HEK293 (cell line): Measurements from ENCODE around the gene MEG3.
A peak's percentile ranks its signal among the peaks of the same experiment; 100 is the strongest.

Source experiments
- CTCF ChIA-PET: fragments of 350-600 bp; formaldehyde crosslinking; extraction: SDS; loops from one replicate; lab custom pipeline; 2021; ENCODE audit warnings: antibody characterized with exemption; lab: Yijun Ruan, JAX
- POLR2A ChIA-PET: fragments of 300-600 bp; formaldehyde crosslinking; extraction: SDS; loops from one replicate; lab custom pipeline; 2020; ENCODE audit warnings: antibody characterized with exemption, inconsistent platforms; lab: Yijun Ruan, JAX
- H3K27ac ChIP-seq: fragments of 200-500 bp; sonication (Bioruptor generic); 2 replicates; pipeline ENCODE4 v1.5.1; 2014; ENCODE audit warnings: low read depth, low read length, control low read depth, inconsistent platforms; ENCODE audit errors: extremely low read depth
- H3K36me3 ChIP-seq, 2 experiments: fragments of 200-500 bp in 1 of 2; sonication (Bioruptor generic) in 1 of 2; 1 replicate in 1 of 2; 2 replicates in 1 of 2; pipeline ENCODE4 v1.5.1; 2014 to 2017; ENCODE audit warnings: inconsistent platforms in 2 of 2, low read length in 2 of 2; ENCODE audit not compliant: control insufficient read depth in 2 of 2, insufficient read depth in 1 of 2
- H3K4me1 ChIP-seq: fragments of 200-500 bp; sonication (Bioruptor generic); 2 replicates; pipeline ENCODE4 v1.5.1; 2014; ENCODE audit warnings: mild to moderate bottlenecking, low read length, inconsistent platforms; ENCODE audit not compliant: control insufficient read depth, insufficient read depth
- H3K4me3 ChIP-seq: 2 replicates; pipeline ENCODE4 v1.5.1; 2011; ENCODE audit warnings: low read depth, mild to moderate bottlenecking, control low read depth, low read length, moderate library complexity
- H3K9me3 ChIP-seq: fragments of 200-500 bp; sonication (Bioruptor generic); 2 replicates; pipeline ENCODE4 v1.5.1; 2014; ENCODE audit warnings: low read depth, low read length, inconsistent platforms; ENCODE audit not compliant: control insufficient read depth, insufficient read depth
- YY2 ChIP-seq: fragments of 450-650 bp; formaldehyde crosslinking; IDR thresholded peaks from 2 replicates; pipeline ENCODE4 v1.5.1; 2016; ENCODE audit warnings: missing biosample characterization, missing genetic modification characterization
- ZBTB1 ChIP-seq: fragments of 450-650 bp; formaldehyde crosslinking; IDR thresholded peaks from 2 replicates; pipeline ENCODE4 v1.5.1; 2016; ENCODE audit warnings: missing biosample characterization, missing genetic modification characterization
- ZBTB21 ChIP-seq: fragments of 450-650 bp; formaldehyde crosslinking; IDR thresholded peaks from 2 replicates; pipeline ENCODE4 v1.5.1; 2017; ENCODE audit warnings: missing biosample characterization, missing genetic modification characterization
- ZFP37 ChIP-seq: fragments of 450-650 bp; formaldehyde crosslinking; IDR thresholded peaks from 2 replicates; pipeline ENCODE4 v1.5.1; 2016; ENCODE audit warnings: missing biosample characterization, missing genetic modification characterization
- ZNF10 ChIP-seq: fragments of 450-650 bp; formaldehyde crosslinking; IDR thresholded peaks from 2 replicates; pipeline ENCODE4 v1.5.1; 2017; ENCODE audit warnings: missing biosample characterization, missing genetic modification characterization
- ZNF140 ChIP-seq: fragments of 450-650 bp; formaldehyde crosslinking; IDR thresholded peaks from 2 replicates; pipeline ENCODE4 v1.5.1; 2016; ENCODE audit warnings: missing biosample characterization, missing genetic modification characterization
- ZNF2 ChIP-seq: fragments of 450-650 bp; formaldehyde crosslinking; IDR thresholded peaks from 2 replicates; pipeline ENCODE4 v1.5.1; 2016; ENCODE audit warnings: missing biosample characterization, missing genetic modification characterization
- ZNF223 ChIP-seq: fragments of 450-650 bp; formaldehyde crosslinking; IDR thresholded peaks from 2 replicates; pipeline ENCODE4 v1.5.1; 2016; ENCODE audit warnings: missing biosample characterization, missing genetic modification characterization
- ZNF341 ChIP-seq: fragments of 450-650 bp; formaldehyde crosslinking; IDR thresholded peaks from 2 replicates; pipeline ENCODE4; 2016; ENCODE audit warnings: low read depth, missing biosample characterization, missing genetic modification characterization
- ZNF423 ChIP-seq: fragments of 450-650 bp; formaldehyde crosslinking; IDR thresholded peaks from 2 replicates; pipeline ENCODE4 v1.5.1; 2016; ENCODE audit warnings: missing biosample characterization, missing genetic modification characterization
- ZNF501 ChIP-seq: fragments of 450-650 bp; formaldehyde crosslinking; IDR thresholded peaks from 2 replicates; pipeline ENCODE4 v1.5.1; 2016; ENCODE audit warnings: missing biosample characterization, missing genetic modification characterization
- ZNF560 ChIP-seq: fragments of 450-650 bp; formaldehyde crosslinking; IDR thresholded peaks from 2 replicates; pipeline ENCODE4 v1.5.1; 2017; ENCODE audit warnings: missing biosample characterization, missing genetic modification characterization, borderline replicate concordance
- ZNF626 ChIP-seq: fragments of 450-650 bp; sonication (Bioruptor Pico); formaldehyde crosslinking; IDR thresholded peaks from 2 replicates; pipeline ENCODE4 v1.5.1; 2018; ENCODE audit warnings: missing biosample characterization, missing genetic modification characterization, inconsistent platforms
- TF ChIP-seq, protein P1 (sequence below): fragments of 450-650 bp; formaldehyde crosslinking; IDR thresholded peaks from 2 replicates; pipeline ENCODE4 v1.5.1; 2016; ENCODE audit warnings: missing biosample characterization, missing genetic modification characterization, low read depth
- TF ChIP-seq, protein P2 (sequence below): fragments of 450-650 bp; formaldehyde crosslinking; IDR thresholded peaks from 2 replicates; pipeline ENCODE4 v1.5.1; 2017; ENCODE audit warnings: missing biosample characterization, missing genetic modification characterization
- TF ChIP-seq, protein P3 (sequence below): fragments of 450-650 bp; formaldehyde crosslinking; IDR thresholded peaks from 2 replicates; pipeline ENCODE4 v1.5.1; 2016; ENCODE audit warnings: missing biosample characterization, missing genetic modification characterization
- TF ChIP-seq, protein P4 (sequence below): fragments of 450-650 bp; formaldehyde crosslinking; IDR thresholded peaks from 2 replicates; pipeline ENCODE4 v1.5.1; 2017; ENCODE audit warnings: missing biosample characterization, missing genetic modification characterization

Gene MEG3

DNA sequence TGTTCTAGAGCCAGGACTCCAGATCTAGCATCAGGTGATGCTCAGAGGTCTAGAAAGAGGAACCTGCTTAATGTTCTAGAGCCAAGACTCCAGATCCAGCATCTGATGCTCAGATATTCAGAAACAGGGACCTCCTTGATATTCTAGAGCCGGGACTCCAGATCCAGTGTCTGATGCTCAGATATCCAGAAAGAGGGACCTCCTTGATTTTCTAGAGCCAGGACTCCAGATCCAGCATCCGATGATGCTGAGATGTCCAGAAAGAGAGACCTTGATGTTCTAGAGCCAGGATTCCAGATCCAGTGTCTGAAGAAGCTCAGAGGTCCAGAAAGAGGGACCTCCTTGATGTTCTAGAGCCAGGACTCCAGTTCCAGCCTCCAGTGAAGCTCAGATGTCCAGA is 36.9 kb downstream of the MEG3 start:
- H3K36me3 ChIP-seq, result no peaks in the 10 kb centered on the region
- H3K4me1 ChIP-seq, result no peaks in the 10 kb centered on the region
- TF ChIP-seq ZBTB1 (tag by site-specific recombination) (no peak), ZNF341 (tag by site-specific recombination) (no peak), ZFP37 (tag by site-specific recombination) (no peak), ZNF140 (tag by site-specific recombination) (no peak), ZNF501 (tag by site-specific recombination) (no peak)
- TF ChIP-seq, protein P1, sequence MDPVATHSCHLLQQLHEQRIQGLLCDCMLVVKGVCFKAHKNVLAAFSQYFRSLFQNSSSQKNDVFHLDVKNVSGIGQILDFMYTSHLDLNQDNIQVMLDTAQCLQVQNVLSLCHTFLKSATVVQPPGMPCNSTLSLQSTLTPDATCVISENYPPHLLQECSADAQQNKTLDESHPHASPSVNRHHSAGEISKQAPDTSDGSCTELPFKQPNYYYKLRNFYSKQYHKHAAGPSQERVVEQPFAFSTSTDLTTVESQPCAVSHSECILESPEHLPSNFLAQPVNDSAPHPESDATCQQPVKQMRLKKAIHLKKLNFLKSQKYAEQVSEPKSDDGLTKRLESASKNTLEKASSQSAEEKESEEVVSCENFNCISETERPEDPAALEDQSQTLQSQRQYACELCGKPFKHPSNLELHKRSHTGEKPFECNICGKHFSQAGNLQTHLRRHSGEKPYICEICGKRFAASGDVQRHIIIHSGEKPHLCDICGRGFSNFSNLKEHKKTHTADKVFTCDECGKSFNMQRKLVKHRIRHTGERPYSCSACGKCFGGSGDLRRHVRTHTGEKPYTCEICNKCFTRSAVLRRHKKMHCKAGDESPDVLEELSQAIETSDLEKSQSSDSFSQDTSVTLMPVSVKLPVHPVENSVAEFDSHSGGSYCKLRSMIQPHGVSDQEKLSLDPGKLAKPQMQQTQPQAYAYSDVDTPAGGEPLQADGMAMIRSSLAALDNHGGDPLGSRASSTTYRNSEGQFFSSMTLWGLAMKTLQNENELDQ (tag by site-specific recombination), result no peak
- TF ChIP-seq, protein P2, sequence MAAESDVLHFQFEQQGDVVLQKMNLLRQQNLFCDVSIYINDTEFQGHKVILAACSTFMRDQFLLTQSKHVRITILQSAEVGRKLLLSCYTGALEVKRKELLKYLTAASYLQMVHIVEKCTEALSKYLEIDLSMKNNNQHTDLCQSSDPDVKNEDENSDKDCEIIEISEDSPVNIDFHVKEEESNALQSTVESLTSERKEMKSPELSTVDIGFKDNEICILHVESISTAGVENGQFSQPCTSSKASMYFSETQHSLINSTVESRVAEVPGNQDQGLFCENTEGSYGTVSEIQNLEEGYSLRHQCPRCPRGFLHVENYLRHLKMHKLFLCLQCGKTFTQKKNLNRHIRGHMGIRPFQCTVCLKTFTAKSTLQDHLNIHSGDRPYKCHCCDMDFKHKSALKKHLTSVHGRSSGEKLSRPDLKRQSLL (tag by site-specific recombination), result peak; percentile 45; the same call in 1 of the 2 replicates
- TF ChIP-seq, protein P3, sequence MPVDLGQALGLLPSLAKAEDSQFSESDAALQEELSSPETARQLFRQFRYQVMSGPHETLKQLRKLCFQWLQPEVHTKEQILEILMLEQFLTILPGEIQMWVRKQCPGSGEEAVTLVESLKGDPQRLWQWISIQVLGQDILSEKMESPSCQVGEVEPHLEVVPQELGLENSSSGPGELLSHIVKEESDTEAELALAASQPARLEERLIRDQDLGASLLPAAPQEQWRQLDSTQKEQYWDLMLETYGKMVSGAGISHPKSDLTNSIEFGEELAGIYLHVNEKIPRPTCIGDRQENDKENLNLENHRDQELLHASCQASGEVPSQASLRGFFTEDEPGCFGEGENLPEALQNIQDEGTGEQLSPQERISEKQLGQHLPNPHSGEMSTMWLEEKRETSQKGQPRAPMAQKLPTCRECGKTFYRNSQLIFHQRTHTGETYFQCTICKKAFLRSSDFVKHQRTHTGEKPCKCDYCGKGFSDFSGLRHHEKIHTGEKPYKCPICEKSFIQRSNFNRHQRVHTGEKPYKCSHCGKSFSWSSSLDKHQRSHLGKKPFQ (tag by site-specific recombination), result no peak
- H3K4me3 ChIP-seq, result no peak overlapping the region
- ChIA-PET POLR2A (no interaction called here), CTCF (interaction anchor here (0.9 kb wide), 1 partner anchor 9 kb away, joined by 3 read pairs; no protein-coding TSS in a partner anchor)
- no peaks in the 10 kb centered on the region for H3K9me3 ChIP-seq
- no peak overlapping the region for H3K27ac ChIP-seq

DNA sequence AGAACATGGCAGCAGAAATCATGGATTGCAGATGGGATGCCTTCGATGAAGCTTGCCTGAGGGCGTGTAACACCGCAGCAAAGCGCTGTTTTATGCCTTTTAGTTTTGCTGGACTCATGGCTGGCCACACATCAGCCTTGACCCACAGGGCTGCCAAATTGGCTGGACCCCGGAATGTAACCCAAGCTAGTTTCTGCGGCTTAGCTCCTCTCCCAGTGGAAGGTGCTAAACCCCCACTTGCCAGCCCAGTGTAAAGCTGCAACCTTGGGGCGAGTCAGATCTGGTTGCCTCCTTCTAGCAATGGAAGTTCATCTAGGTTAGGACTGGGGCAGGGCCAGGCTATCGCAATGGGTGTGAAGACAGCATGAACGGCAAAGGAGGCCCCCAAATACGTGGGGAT is 38.3 kb downstream of the MEG3 start:
- H3K4me3 ChIP-seq, result no peak overlapping the region
- CTCF ChIA-PET, result no interaction called here
- H3K36me3 ChIP-seq, result no peaks in the 10 kb centered on the region
- no peaks in the 10 kb centered on the region for H3K9me3 ChIP-seq
- H3K27ac ChIP-seq, result no peak overlapping the region
- POLR2A ChIA-PET, result no interaction called here
- TF ChIP-seq, protein P2 (tag by site-specific recombination), result no peak
- TF ChIP-seq ZNF626 (tag by site-specific recombination) (no peak), ZNF423 (no peak), YY2 (tag by site-specific recombination) (no peak), ZNF10 (tag by site-specific recombination) (no peak), ZNF560 (tag by site-specific recombination) (no peak), ZBTB21 (no peak), ZNF2 (no peak)
- H3K4me1 ChIP-seq, result no peaks in the 10 kb centered on the region

DNA sequence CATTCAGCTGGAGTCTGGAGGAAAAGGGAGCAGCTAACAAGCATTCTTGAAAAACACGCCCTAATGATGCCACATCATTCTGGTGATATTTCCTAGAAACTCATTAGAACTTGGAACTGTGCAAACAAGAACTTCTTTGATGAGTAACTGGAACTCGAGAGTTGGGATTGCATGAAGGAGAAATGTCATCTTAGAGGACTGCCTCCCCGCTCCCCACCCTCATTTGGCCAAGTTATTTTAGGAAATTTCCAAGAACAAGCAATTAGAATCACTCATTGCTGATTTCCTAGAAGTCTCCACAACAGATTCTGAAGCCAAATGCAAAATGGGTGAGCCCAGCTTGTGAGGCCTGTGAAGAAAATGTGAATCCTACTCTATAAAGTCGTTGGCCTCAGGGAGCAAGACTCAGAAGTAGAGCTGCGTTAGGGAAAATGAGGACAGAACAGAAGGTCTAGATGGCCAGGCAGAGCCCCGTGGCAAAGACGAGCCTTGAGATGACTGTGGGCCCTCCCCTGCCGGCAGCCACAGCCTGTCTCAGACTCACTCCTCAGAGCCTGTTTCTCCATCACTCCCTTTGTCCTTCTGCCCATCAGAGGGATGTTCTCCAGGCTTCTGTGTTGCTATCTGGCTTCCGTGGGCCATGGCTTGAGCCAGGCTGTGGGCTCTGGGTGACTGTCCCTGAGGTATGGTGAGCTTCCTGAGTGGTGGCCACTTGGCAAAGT is 39.2 kb downstream of the MEG3 start:
- Histone ChIP-seq H3K27ac (no peak overlapping the region), H3K9me3 (no peaks in the 10 kb centered on the region), H3K4me1 (no peaks in the 10 kb centered on the region), H3K36me3 (no peaks in the 10 kb centered on the region), H3K4me3 (no peak overlapping the region)
- POLR2A ChIA-PET, result no interaction called here
- CTCF ChIA-PET, result interaction anchor here (0.5 to 0.6 kb wide), 2 partner anchors 236 to 240 kb away, joined by 3 read pairs; no protein-coding TSS in a partner anchor
- TF ChIP-seq ZNF223 (tag by site-specific recombination), result no peak
- TF ChIP-seq, protein P4, sequence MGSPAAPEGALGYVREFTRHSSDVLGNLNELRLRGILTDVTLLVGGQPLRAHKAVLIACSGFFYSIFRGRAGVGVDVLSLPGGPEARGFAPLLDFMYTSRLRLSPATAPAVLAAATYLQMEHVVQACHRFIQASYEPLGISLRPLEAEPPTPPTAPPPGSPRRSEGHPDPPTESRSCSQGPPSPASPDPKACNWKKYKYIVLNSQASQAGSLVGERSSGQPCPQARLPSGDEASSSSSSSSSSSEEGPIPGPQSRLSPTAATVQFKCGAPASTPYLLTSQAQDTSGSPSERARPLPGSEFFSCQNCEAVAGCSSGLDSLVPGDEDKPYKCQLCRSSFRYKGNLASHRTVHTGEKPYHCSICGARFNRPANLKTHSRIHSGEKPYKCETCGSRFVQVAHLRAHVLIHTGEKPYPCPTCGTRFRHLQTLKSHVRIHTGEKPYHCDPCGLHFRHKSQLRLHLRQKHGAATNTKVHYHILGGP (tag by site-specific recombination), result 0 out of 2 replicates have a peak, but pooled peaks have one; percentile 24
- TF ChIP-seq, all 188 proteins: peak for 1
